Stomach (tissue), 9 donors: ENCODE results near the gene IQCE. TPM values are rescaled to one million over a fixed set of nuclear protein-coding genes. Genes with fewer than 3 reads are reported as not detected.

ENCODE experiments used
- DNase-seq, 2 donors: peaks; one replicate each; pipeline versions ENCODE4 v3.0.0 to v3.0.0-alpha.2; 2013 to 2019
- H3K27ac ChIP-seq, 5 donors: fragments of 200-600 bp in 4 of 5; sonication (generic) in 4 of 5; one replicate each; pipeline ENCODE4 v1.5.1; 2013 to 2019; ENCODE audit warnings: mild to moderate bottlenecking in 1 of 5, moderate library complexity in 1 of 5
- H3K27me3 ChIP-seq, 3 donors: fragments of 200-600 bp; sonication (generic); one replicate each; pipeline ENCODE4 v1.5.1; 2017 to 2019; ENCODE audit warnings: mixed run types in 1 of 3
- H3K36me3 ChIP-seq, 4 donors: fragments of 200-600 bp; sonication (generic); 1 replicate in 3 of 4; 2 replicates in 1 of 4; pipeline ENCODE4 v1.5.1; 2016 to 2019
- H3K4me1 ChIP-seq, 4 donors: fragments of 200-600 bp; sonication (generic); one replicate each; pipeline ENCODE4 v1.5.1; 2016 to 2019
- H3K4me3 ChIP-seq, 4 donors: fragments of 200-600 bp; sonication (generic) in 3 of 4; one replicate each; pipeline ENCODE4 v1.5.1; 2016 to 2019; ENCODE audit warnings: mild to moderate bottlenecking in 1 of 4
- H3K9me3 ChIP-seq, 4 donors: fragments of 200-600 bp; sonication (generic); one replicate each; pipeline ENCODE4 v1.5.1; 2016 to 2019
- CTCF ChIP-seq, 7 experiments: fragments of 450-650 bp in 4 of 7; fragments of 200-600 bp in 3 of 7; sonication (generic) in 3 of 7; IDR thresholded peaks; one replicate each; pipeline ENCODE4 v1.5.1; 2016 to 2019; ENCODE audit warnings: antibody characterized with exemption in 7 of 7, control low read depth in 2 of 7, mild to moderate bottlenecking in 1 of 7
- EP300 ChIP-seq: sonication (generic); formaldehyde crosslinking; IDR thresholded peaks from one replicate; pipeline ENCODE4 v1.6.1; 2017; ENCODE audit warnings: antibody characterized with exemption
- POLR2A ChIP-seq, 4 donors: fragments of 450-650 bp; IDR thresholded peaks; one replicate each; pipeline ENCODE4 v1.6.1; 2016; ENCODE audit warnings: antibody characterized with exemption in 4 of 4, control low read depth in 2 of 4, mild to moderate bottlenecking in 1 of 4, moderate library complexity in 1 of 4
- POLR2AphosphoS5 ChIP-seq, 3 donors: sonication (generic); formaldehyde crosslinking; IDR thresholded peaks; one replicate each; pipeline ENCODE4 v1.6.1; 2016; ENCODE audit warnings: antibody characterized with exemption in 3 of 3
- WGBS, 5 donors: extraction: QIAGEN DNeasy Blood & Tissue Kit in 3 of 5; methylation state at CpG; one replicate each; pipeline versions ENCODE4 v1.1.5 to v1.1.7; 2013 to 2018; 5-methylcytosine and 5-hydroxymethylcytosine counted together
- intact Hi-C: fragments of 100-400 bp; cut with DNase I; formaldehyde crosslinking; loops from one replicate; pipeline ENCODE4 v1.15.1; 2023; ENCODE audit warnings: low total_unique reads
- polyA plus RNA-seq, 3 donors: library from polyadenylated mRNA; stranded (reverse); fragments of 200-250 nt; gene quantifications; one replicate each; pipeline ENCODE4 v1.2.3, GENCODE V29; 2013
- total RNA-seq, 5 donors: library from RNA; depleted of rRNA; stranded (reverse); fragments of >200 nt; gene quantifications; one replicate each; pipeline versions ENCODE4 v1.1.0 to v1.2.3, GENCODE V29; 2014 to 2016
- donor health status: healthy with polysubstance abuse.
- donor health status: Bipolar disorder and iron deficiency.
- donor health status: healthy.

Gene IQCE
- total and polyA plus RNA-seq, 8 donors = 1.8 to 248 (median 10.9) TPM

GRCh38 chr7:2649991-2650390, 91.2 kb downstream of the IQCE start:
- TF ChIP-seq POLR2AphosphoS5 (IDR thresholded peaks at IDR 0.05) (no peak), CTCF (IDR thresholded peaks at IDR 0.05) (no peak), POLR2A (IDR thresholded peaks at IDR 0.05) (no peak), EP300 (no peak)
- 90 to 98% (median 94%) methylated on average over 11 of the region's 11 CpGs for WGBS, 5 donors
- no peak overlapping the region for H3K4me3 ChIP-seq
- H3K4me1 ChIP-seq = peaks cover 0 to 14% (median 3%) of the 10 kb centered on the region in 4 donors
- peaks cover 20 to 79% (median 64%) of the 10 kb centered on the region in 4 donors for H3K36me3 ChIP-seq
- DNase-seq = no peak
- H3K27ac ChIP-seq = no peak overlapping the region
- intact Hi-C loops = no loop called here
- no peaks in the 10 kb centered on the region for H3K27me3 ChIP-seq
- no peaks in the 10 kb centered on the region for H3K9me3 ChIP-seq

- 78 to 92% (median 80%) methylated on average over 8 of the region's 8 CpGs for WGBS, 5 donors
- intact Hi-C loops = no loop called here
These were observed 91.7 kb downstream of the IQCE start for GRCh38 chr7:2650451-2650850.

GRCh38 chr7:2651336-2651735, 92.6 kb downstream of the IQCE start:
- H3K9me3 ChIP-seq = no peaks in the 10 kb centered on the region
- H3K27ac ChIP-seq = no peak overlapping the region
- WGBS, 5 donors = 73 to 88% (median 76%) methylated on average over 8 to 15 of the region's 15 CpGs
- no peaks in the 10 kb centered on the region for H3K27me3 ChIP-seq
- H3K36me3 ChIP-seq = peaks cover 20 to 88% (median 74%) of the 10 kb centered on the region in 4 donors
- no peak for DNase-seq
- no peak overlapping the region for H3K4me3 ChIP-seq
- no peak for TF ChIP-seq EP300
- TF ChIP-seq POLR2A (IDR thresholded peaks at IDR 0.05) = no peak
- no peak for TF ChIP-seq CTCF (IDR thresholded peaks at IDR 0.05)
- TF ChIP-seq POLR2AphosphoS5 (IDR thresholded peaks at IDR 0.05) = no peak
- H3K4me1 ChIP-seq = peaks cover 0 to 2% (median 0%) of the 10 kb centered on the region in 4 donors
- intact Hi-C loops = no loop called here

More at GRCh38 chr7:2650451-2650850, 91.7 kb downstream of the IQCE start:
- H3K27me3 ChIP-seq = no peaks in the 10 kb centered on the region
- no peak for TF ChIP-seq POLR2A (IDR thresholded peaks at IDR 0.05)
- TF ChIP-seq POLR2AphosphoS5 (IDR thresholded peaks at IDR 0.05) = no peak
- no peak for TF ChIP-seq CTCF (IDR thresholded peaks at IDR 0.05)
- TF ChIP-seq EP300 = no peak
- peaks cover 0 to 11% (median 0%) of the 10 kb centered on the region in 4 donors for H3K4me1 ChIP-seq
- H3K9me3 ChIP-seq = no peaks in the 10 kb centered on the region
- peaks cover 20 to 81% (median 68%) of the 10 kb centered on the region in 4 donors for H3K36me3 ChIP-seq
- H3K27ac ChIP-seq = no peak overlapping the region
- DNase-seq = no peak
- H3K4me3 ChIP-seq = no peak overlapping the region

- TF ChIP-seq CTCF (IDR thresholded peaks at IDR 0.05) = no peak
- TF ChIP-seq POLR2A (IDR thresholded peaks at IDR 0.05) = no peak
- no peak for TF ChIP-seq EP300
- TF ChIP-seq POLR2AphosphoS5 (IDR thresholded peaks at IDR 0.05) = no peak
- Histone ChIP-seq H3K36me3 (peaks cover 20 to 89% (median 76%) of the 10 kb centered on the region in 4 donors), H3K9me3 (no peaks in the 10 kb centered on the region), H3K4me1 (no peaks in the 10 kb centered on the region), H3K27ac (no peak overlapping the region), H3K27me3 (no peaks in the 10 kb centered on the region), H3K4me3 (no peak overlapping the region)
- WGBS, 5 donors = 90 to 93% (median 91%) methylated on average over 13 to 28 of the region's 28 CpGs
- no peak for DNase-seq
- intact Hi-C loops = no loop called here
These were observed 93.3 kb downstream of the IQCE start for GRCh38 chr7:2651847-2652735.
